ENCODE data around the gene NUP50. TPM values are rescaled to one million over a fixed set of nuclear protein-coding genes. Genes with fewer than 3 reads are reported as not detected.

NUP50 gene
- total RNA-seq, 1 donor from 2014 or later: 76.9 TPM

- peaks cover 12% of the 10 kb centered on the region for H3K9me3 ChIP-seq
- no peak for DNase-seq (ENCODE audit: extremely low spot score in 2 of 2)
- H3K36me3 ChIP-seq: peaks cover 0 to 27% of the 10 kb centered on the region in 2 donors
- H3K27ac ChIP-seq: no peak overlapping the region
- H3K4me3 ChIP-seq: no peak overlapping the region
- H3K4me1 ChIP-seq: no peaks in the 10 kb centered on the region
- no peaks in the 10 kb centered on the region for H3K27me3 ChIP-seq
- intact Hi-C loops (cut with DNase I): no loop called here
- TF ChIP-seq CTCF (IDR thresholded peaks at IDR 0.05): no peak
- no peak for TF ChIP-seq POLR2AphosphoS5 (IDR thresholded peaks at IDR 0.05; ENCODE audit: insufficient read depth in 1 of 2, low read depth in 1 of 2)
- no peak for TF ChIP-seq POLR2A (IDR thresholded peaks at IDR 0.05)
Measured at GRCh38 chr22:45134313-45134712, 29.4 kb upstream of the NUP50 start.

DNA sequence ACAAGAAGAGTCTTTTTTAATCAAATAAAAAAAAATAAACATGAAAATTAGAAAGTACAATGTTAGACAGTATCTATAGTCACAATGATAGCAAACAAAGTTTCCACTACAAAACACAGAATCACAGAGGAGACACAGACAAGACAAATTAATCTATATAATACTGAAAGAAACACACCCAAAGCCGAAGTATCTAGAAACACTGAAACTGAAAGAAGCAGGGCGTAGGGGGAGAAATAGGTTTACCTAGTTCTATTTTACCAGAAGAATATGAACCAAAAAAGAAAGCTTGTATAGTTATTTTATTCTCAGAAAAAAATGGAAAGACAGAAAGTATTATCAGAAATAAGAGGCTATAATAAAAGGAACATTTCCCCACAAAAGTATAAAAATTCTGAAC is 27.1 kb upstream of the NUP50 start:
- no peak for DNase-seq (ENCODE audit: extremely low spot score in 2 of 2)
- Histone ChIP-seq H3K27me3 (no peaks in the 10 kb centered on the region), H3K4me3 (no peak overlapping the region), H3K4me1 (no peaks in the 10 kb centered on the region), H3K27ac (no peak overlapping the region), H3K9me3 (peaks cover 12% of the 10 kb centered on the region), H3K36me3 (peaks cover 0 to 27% of the 10 kb centered on the region in 2 donors)
- TF ChIP-seq POLR2AphosphoS5 (IDR thresholded peaks at IDR 0.05; ENCODE audit: insufficient read depth in 1 of 2, low read depth in 1 of 2): no peak
- TF ChIP-seq POLR2A (IDR thresholded peaks at IDR 0.05): no peak
- TF ChIP-seq CTCF (IDR thresholded peaks at IDR 0.05): no peak
- intact Hi-C loops (cut with DNase I): no loop called here

GRCh38 chr22:45139693-45140092 is 24.0 kb upstream of the NUP50 start:
- Histone ChIP-seq H3K36me3 (peaks cover 0 to 3% of the 10 kb centered on the region in 2 donors), H3K27me3 (no peaks in the 10 kb centered on the region), H3K9me3 (peaks cover under 1% of the 10 kb centered on the region), H3K27ac (no peak overlapping the region), H3K4me3 (no peak overlapping the region), H3K4me1 (no peaks in the 10 kb centered on the region)
- DNase-seq (ENCODE audit: extremely low spot score in 2 of 2): no peak
- no peak for TF ChIP-seq POLR2A (IDR thresholded peaks at IDR 0.05)
- TF ChIP-seq POLR2AphosphoS5 (IDR thresholded peaks at IDR 0.05; ENCODE audit: insufficient read depth in 1 of 2, low read depth in 1 of 2): no peak
- no peak for TF ChIP-seq CTCF (IDR thresholded peaks at IDR 0.05)
- intact Hi-C loops (cut with DNase I): no loop called here

DNA sequence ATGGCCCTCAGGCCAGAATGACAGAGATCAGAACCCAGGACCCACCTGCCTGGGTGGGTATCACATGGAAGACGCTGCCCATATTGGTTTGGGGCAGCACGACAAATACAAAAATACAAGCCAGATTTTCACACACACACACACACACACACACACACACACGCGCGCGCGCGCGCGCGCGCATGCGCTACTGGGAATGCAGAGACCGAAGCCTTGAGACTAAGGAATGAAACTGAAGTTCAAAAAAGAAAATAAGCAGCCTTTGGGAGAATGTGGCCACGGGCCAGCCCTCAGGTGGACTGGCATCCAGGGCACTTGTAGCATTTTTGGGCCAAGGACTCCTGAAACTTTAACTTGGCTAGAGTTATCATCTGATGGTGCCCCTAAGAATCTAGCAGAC is 21.3 kb upstream of the NUP50 start:
- H3K9me3 ChIP-seq: no peaks in the 10 kb centered on the region
- intact Hi-C loops (cut with DNase I): no loop called here

More for the DNA sequence above, 21.3 kb upstream of the NUP50 start:
- no peak overlapping the region for H3K4me3 ChIP-seq
- TF ChIP-seq POLR2A (IDR thresholded peaks at IDR 0.05): no peak
- no peak for TF ChIP-seq POLR2AphosphoS5 (IDR thresholded peaks at IDR 0.05; ENCODE audit: insufficient read depth in 1 of 2, low read depth in 1 of 2)
- TF ChIP-seq CTCF (IDR thresholded peaks at IDR 0.05): no peak
- no peak overlapping the region for H3K27ac ChIP-seq
- peak; percentile 49 to 70 for DNase-seq (ENCODE audit: extremely low spot score in 2 of 2)
- no peaks in the 10 kb centered on the region for H3K36me3 ChIP-seq
- H3K4me1 ChIP-seq: no peaks in the 10 kb centered on the region
- H3K27me3 ChIP-seq: no peaks in the 10 kb centered on the region

All from vagina (tissue), 2 donors.